Measurements from ENCODE around the gene ZNF503. TPM values are rescaled to one million over a fixed set of nuclear protein-coding genes. Genes with fewer than 3 reads are reported as not detected.

The ZNF503 gene
- total and polyA plus RNA-seq, 2 experiments from 2014 or later = 0.21 TPM; not detected in 1

GRCh38 chr10:75400771-75401568 lies 594 bp downstream of the ZNF503 start:
- no peak for TF ChIP-seq ZNF331 (CRISPR knock-in tag; IDR thresholded peaks at IDR 0.05; ENCODE audit: low read depth)
- TF ChIP-seq ZNF462 (CRISPR knock-in tag; IDR thresholded peaks at IDR 0.05) = no peak
- no peak for TF ChIP-seq POLR2AphosphoS5 (IDR thresholded peaks at IDR 0.05; ENCODE audit: low read depth)
- TF ChIP-seq ZNF114 (CRISPR knock-in tag; IDR thresholded peaks at IDR 0.05) = no peak
- peak; percentile 84 for TF ChIP-seq EZH2 (IDR thresholded peaks at IDR 0.05; ENCODE audit: low read depth, unreplicated experiment)
- TF ChIP-seq EZH2phosphoT487 (IDR thresholded peaks at IDR 0.05; ENCODE audit: unreplicated experiment) = peak; percentile 72
- TF ChIP-seq JUNB (IDR thresholded peaks at IDR 0.05; ENCODE audit: unreplicated experiment) = no peak
- Histone ChIP-seq H2AFZ (peak overlapping the region; percentile 93), H4K20me1 (replicated peaks; ENCODE audit: insufficient read depth) (peaks cover 12% of the 10 kb centered on the region), H3K9me2 (ENCODE audit: insufficient read depth) (no peaks in the 10 kb centered on the region), H3K4me1 (ENCODE audit: insufficient read depth) (peaks cover 47% of the 10 kb centered on the region), H3K4me2 (peak overlapping the region; percentile 85), H3F3A (replicated peaks; ENCODE audit: low read depth) (peaks cover 18% of the 10 kb centered on the region; the same call in 1 of the 2 replicates), H3K27me3 (ENCODE audit: insufficient read depth) (peaks cover 98% of the 10 kb centered on the region), H3K36me3 (ENCODE audit: insufficient read depth) (no peaks in the 10 kb centered on the region), H3K27ac (ENCODE audit: low read depth) (no peak overlapping the region), H3K79me2 (replicated peaks; ENCODE audit: insufficient read depth) (no peaks in the 10 kb centered on the region), H3K4me3 (peak overlapping the region; percentile 65)
- peaks cover 23% of the 10 kb centered on the region for H3K4me1 Mint-ChIP-seq
- peaks cover 3% of the 10 kb centered on the region; the same call in 2 of the 3 replicates for H3K9me3 Mint-ChIP-seq
- H3K4me3 Mint-ChIP-seq = peak overlapping the region; percentile 70
- ATAC-seq (peak; percentile 1), DNase-seq (ENCODE audit: low spot score) (peak; percentile 64)
- H3K27ac Mint-ChIP-seq = no peak overlapping the region
- no peaks in the 10 kb centered on the region for H3K36me3 Mint-ChIP-seq (ENCODE audit: low read depth)
- peaks cover 94% of the 10 kb centered on the region for H3K27me3 Mint-ChIP-seq (ENCODE audit: insufficient read depth, low read depth, poor library complexity)
